GM20000 (cell line): ENCODE measurements around the gene RGL3.
"Not testable (repeated sequence)": the region's sequence is repeated elsewhere in the genome, so short reads cannot be mapped to it uniquely, and the experiment has no call there.

ENCODE experiments used
- DNase-seq: peaks from one replicate; pipeline ENCODE4 v3.0.0; 2012; ENCODE audit warnings: low spot score
- CTCF ChIP-seq: IDR thresholded peaks from 2 replicates; pipeline ENCODE4 v1.5.1; 2012; ENCODE audit warnings: mild to moderate bottlenecking, control low read depth; ENCODE audit errors: extremely low read depth, missing control alignments

Gene RGL3

GRCh38 chr19:11460207-11460606, 41.1 kb upstream of the RGL3 start:
- DNase-seq, result peak; percentile 42
- no peak for TF ChIP-seq CTCF

GRCh38 chr19:11458912-11459311, 39.8 kb upstream of the RGL3 start:
- not testable (repeated sequence) for DNase-seq

DNA sequence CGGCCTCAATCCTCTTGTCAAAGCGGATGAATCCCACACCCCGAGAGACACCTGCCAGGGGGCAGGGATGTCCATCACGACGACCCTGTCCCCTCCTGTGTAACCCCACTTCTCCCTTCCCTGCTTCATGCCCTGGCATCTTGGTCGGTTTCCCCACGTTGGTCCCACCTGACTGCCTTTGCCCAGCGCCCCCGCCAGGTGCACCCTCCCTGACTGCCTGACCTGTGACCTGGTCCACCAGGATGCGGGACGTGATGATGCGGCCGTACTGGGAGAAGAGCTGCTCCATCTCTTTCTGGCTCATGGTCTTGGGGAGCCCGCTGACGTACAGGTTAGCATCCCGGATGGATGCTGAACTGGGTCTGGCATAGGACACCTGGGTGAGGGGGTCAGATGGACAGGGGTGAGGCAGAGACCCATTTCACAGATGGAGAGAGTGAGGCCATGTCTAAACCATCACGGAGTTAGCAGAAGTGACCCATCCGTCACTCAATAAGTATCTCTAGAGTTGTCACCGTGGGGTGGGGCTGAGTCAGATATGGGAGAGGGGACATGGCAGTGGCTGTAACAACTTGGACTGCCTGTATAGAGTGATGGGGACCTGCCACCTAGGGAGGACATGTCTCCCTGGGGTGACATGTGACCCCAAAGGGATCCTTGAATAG, 39.3 kb upstream of the RGL3 start:
- no peak for TF ChIP-seq CTCF
- DNase-seq, result peak; percentile 12

DNA sequence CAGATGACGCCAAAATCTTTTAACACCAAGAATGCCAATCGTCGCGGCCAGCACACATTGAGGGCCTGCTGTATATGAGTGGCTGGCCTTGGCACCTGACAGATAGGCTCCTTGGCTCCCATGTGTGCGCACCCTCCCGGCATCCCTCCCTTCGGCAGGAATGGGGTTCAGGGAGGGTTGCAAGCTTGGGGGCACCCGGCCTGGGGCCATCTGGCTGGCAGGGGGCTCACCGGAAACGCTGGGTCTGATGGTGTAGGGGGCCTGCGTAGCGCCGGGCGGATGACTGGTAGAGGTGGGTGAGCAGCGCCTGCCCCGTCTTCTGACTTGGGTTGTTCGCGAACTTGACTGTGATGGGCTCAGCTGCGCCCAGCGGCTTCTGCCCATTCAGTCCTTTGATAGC, 38.7 kb upstream of the RGL3 start:
- no peak for DNase-seq
- no peak for TF ChIP-seq CTCF

- TF ChIP-seq CTCF, result no peak
Observed at GRCh38 chr19:11457115-11457514, 38.0 kb upstream of the RGL3 start.

GRCh38 chr19:11456659-11457058, 37.5 kb upstream of the RGL3 start:
- no peak for DNase-seq
- no peak for TF ChIP-seq CTCF

More at GRCh38 chr19:11457115-11457514, 38.0 kb upstream of the RGL3 start:
- no peak for DNase-seq

GRCh38 chr19:11455233-11455554, 36.1 kb upstream of the RGL3 start:
- DNase-seq, result not testable (repeated sequence)

DNA sequence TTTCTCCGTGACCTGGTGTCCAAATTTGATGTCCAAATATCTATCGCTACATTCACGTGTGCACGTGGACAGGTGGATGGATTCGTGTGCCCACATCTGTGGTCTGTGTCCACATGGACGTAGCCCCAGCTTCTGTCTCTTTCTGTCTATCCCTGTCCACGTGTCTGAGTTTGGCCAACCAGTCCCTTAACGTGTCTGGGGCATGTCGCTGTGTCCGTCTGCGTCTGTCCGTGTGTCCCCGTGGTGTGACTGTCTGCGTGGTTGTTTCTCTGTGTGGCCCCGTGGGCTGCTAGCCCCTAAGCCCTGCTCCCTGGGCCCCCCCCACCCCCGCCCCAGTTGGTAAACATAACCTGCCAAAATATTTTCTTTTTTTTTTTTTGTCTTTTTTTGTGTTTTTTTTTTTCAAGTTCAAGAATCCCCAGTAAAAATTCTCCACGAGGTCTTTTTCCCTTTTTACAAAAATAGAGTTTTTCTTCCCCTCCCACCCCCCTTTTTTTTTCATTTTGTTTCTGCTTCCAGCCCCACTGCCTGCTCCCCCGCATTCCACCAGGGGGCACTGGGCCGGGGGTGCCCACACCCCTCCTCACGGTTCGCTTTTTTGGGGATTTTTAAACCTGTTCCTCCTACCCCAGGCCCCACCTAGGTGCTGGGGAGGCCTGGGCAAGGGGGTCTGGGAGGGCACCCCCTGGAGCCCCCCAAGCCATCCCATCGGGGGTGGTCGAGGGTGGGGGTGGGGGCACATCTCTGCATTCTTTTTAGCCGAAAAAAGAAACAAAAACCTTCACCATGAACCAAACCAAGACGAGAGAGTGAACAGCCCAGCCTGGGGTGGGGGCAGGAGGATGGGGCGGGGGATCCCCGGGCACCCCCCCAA, 34.6 kb upstream of the RGL3 start:
- DNase-seq, result peak; percentile 80
- peak; percentile 43 for TF ChIP-seq CTCF
